ENCODE measurements around the gene SOX6. TPM values are rescaled to one million over a fixed set of nuclear protein-coding genes. Genes with fewer than 3 reads are reported as not detected.

Gene SOX6
- total and polyA plus RNA-seq, 2 donors (not counting 1 experiment from before 2014, with no cell fraction given), result 3.0 to 5.1 TPM

DNA sequence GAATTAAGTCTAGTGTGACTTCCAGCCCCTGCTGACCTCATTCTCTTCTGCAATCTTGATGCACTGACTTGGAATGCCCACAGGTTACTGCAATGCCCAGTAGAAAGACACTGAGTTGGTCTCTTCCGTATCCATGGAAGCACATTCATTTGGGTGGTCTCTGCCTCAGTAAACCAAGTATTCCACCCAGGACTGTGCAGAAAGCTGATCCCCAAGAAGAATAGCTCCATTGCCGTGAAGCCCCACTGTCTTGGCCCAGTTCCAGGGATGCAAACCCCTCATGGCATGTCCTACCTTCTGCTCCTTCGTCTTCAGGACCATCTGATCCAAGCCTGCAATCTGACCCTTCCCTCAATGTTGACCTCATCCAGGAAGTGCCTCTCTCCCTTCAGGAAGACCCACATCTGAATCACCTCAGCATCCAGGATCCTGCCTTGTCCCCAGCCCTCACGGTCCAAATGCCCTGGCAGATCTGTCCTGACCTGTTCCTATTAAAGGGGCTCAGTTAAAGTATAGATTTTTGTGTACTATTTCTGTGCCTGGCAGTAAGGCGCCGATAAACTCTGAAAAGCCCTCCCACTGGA, 425.8 kb downstream of the SOX6 start:
- H2AFZ ChIP-seq (ENCODE audit: low read length), result no peak overlapping the region
- H3K9me3 ChIP-seq (ENCODE audit: control insufficient read depth, insufficient read depth, low read depth, low read length), result no peaks in the 10 kb centered on the region
- TF ChIP-seq, protein P1, sequence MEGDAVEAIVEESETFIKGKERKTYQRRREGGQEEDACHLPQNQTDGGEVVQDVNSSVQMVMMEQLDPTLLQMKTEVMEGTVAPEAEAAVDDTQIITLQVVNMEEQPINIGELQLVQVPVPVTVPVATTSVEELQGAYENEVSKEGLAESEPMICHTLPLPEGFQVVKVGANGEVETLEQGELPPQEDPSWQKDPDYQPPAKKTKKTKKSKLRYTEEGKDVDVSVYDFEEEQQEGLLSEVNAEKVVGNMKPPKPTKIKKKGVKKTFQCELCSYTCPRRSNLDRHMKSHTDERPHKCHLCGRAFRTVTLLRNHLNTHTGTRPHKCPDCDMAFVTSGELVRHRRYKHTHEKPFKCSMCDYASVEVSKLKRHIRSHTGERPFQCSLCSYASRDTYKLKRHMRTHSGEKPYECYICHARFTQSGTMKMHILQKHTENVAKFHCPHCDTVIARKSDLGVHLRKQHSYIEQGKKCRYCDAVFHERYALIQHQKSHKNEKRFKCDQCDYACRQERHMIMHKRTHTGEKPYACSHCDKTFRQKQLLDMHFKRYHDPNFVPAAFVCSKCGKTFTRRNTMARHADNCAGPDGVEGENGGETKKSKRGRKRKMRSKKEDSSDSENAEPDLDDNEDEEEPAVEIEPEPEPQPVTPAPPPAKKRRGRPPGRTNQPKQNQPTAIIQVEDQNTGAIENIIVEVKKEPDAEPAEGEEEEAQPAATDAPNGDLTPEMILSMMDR (conservative IDR thresholded peaks at IDR 0.05 in 1 of 2, IDR thresholded peaks at IDR 0.05 in 1 of 2; ENCODE audit: low read depth in 1 of 2, low read length in 2 of 2), result no peak
- no peak for TF ChIP-seq EZH2 (IDR thresholded peaks at IDR 0.05; ENCODE audit: low read length, missing control alignments)
- no peaks in the 10 kb centered on the region for H3K79me2 ChIP-seq (ENCODE audit: control insufficient read depth, insufficient read depth, low read length)
- H4K20me1 ChIP-seq (ENCODE audit: control insufficient read depth, extremely low read depth, insufficient read depth, low read length), result no peaks in the 10 kb centered on the region
- H3K27me3 ChIP-seq (ENCODE audit: control insufficient read depth, insufficient read depth, low read length), result no peaks in the 10 kb centered on the region
- no peak for DNase-seq (ENCODE audit: low read depth in 2 of 2)
- H3K4me2 ChIP-seq (ENCODE audit: extremely low read depth, insufficient read depth, low read length), result no peak overlapping the region
- no peak overlapping the region for H3K27ac ChIP-seq (ENCODE audit: insufficient read depth, low read length)
- H3K4me1 ChIP-seq (ENCODE audit: control insufficient read depth, extremely low read depth, insufficient read depth, low read length), result no peaks in the 10 kb centered on the region
- H3K36me3 ChIP-seq (ENCODE audit: control insufficient read depth, insufficient read depth, low read length), result no peaks in the 10 kb centered on the region
- H3K4me3 ChIP-seq (replicated peaks in 1 of 4; ENCODE audit: control extremely low read depth in 1 of 4, insufficient read depth in 1 of 4, low read depth in 3 of 4, low read length in 4 of 4), result no peak overlapping the region
- H3K9ac ChIP-seq (ENCODE audit: insufficient read depth, low read length), result no peak overlapping the region

DNA sequence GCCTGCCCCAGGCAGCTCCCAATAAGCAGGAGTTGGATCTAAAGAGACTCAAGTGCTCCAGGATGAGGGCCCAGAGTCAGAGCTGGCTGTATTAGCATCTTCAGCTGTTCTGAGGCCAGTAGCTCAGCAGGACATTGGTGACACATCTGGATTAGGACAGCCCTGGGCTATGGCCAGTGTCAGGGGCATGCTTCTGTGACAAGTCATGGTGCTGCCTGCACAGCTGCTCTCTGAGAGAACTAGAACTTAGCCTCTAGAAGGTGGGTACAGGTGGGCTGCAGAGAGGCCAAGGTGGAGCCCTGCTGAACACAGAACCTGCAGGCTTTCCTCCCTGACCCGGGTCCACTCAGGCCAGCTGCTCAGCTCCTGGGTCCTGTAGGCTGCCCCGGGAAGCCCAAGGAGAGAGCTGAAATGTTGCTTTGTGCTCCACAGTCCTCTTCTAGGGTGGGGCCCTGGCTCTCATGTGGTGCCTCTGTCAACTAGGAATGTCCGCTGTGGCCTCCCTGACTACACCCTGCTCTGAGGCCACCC, 426.9 kb downstream of the SOX6 start:
- Histone ChIP-seq H3K9ac (ENCODE audit: insufficient read depth, low read length) (no peak overlapping the region), H3K9me3 (ENCODE audit: control insufficient read depth, insufficient read depth, low read depth, low read length) (no peaks in the 10 kb centered on the region), H4K20me1 (ENCODE audit: control insufficient read depth, extremely low read depth, insufficient read depth, low read length) (no peaks in the 10 kb centered on the region), H3K36me3 (ENCODE audit: control insufficient read depth, insufficient read depth, low read length) (no peaks in the 10 kb centered on the region), H3K27ac (ENCODE audit: insufficient read depth, low read length) (no peak overlapping the region), H2AFZ (ENCODE audit: low read length) (no peak overlapping the region), H3K79me2 (ENCODE audit: control insufficient read depth, insufficient read depth, low read length) (no peaks in the 10 kb centered on the region), H3K4me1 (ENCODE audit: control insufficient read depth, extremely low read depth, insufficient read depth, low read length) (no peaks in the 10 kb centered on the region), H3K27me3 (ENCODE audit: control insufficient read depth, insufficient read depth, low read length) (no peaks in the 10 kb centered on the region), H3K4me3 (replicated peaks in 1 of 4; ENCODE audit: control extremely low read depth in 1 of 4, insufficient read depth in 1 of 4, low read depth in 3 of 4, low read length in 4 of 4) (no peak overlapping the region), H3K4me2 (ENCODE audit: extremely low read depth, insufficient read depth, low read length) (no peak overlapping the region)
- TF ChIP-seq, protein P1 (conservative IDR thresholded peaks at IDR 0.05 in 1 of 2, IDR thresholded peaks at IDR 0.05 in 1 of 2; ENCODE audit: low read depth in 1 of 2, low read length in 2 of 2), result no peak
- no peak for TF ChIP-seq EZH2 (IDR thresholded peaks at IDR 0.05; ENCODE audit: low read length, missing control alignments)
- DNase-seq (ENCODE audit: low read depth in 2 of 2), result no peak

DNA sequence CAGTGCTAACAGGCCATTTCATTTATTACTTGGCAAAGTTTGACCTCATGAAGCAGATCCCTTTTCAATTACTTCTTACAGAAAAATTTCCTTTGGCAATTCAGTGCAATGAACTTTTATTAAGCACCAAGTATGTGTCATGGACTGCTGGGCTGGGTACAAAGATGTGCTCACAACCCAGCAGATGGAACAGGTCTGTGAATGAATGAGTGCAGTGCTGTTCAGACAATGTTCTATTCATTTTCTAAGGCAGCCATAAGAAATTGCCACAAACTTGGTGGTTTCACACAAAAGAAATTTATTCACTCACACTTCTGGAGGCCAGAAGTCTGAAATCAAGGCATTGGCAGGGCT, 428.5 kb downstream of the SOX6 start:
- H3K27me3 ChIP-seq (ENCODE audit: control insufficient read depth, insufficient read depth, low read length), result no peaks in the 10 kb centered on the region
- DNase-seq (ENCODE audit: low read depth in 2 of 2), result no peak
- no peaks in the 10 kb centered on the region for H3K4me1 ChIP-seq (ENCODE audit: control insufficient read depth, extremely low read depth, insufficient read depth, low read length)
- no peaks in the 10 kb centered on the region for H3K79me2 ChIP-seq (ENCODE audit: control insufficient read depth, insufficient read depth, low read length)
- TF ChIP-seq, protein P1 (conservative IDR thresholded peaks at IDR 0.05 in 1 of 2, IDR thresholded peaks at IDR 0.05 in 1 of 2; ENCODE audit: low read depth in 1 of 2, low read length in 2 of 2), result no peak
- no peak for TF ChIP-seq EZH2 (IDR thresholded peaks at IDR 0.05; ENCODE audit: low read length, missing control alignments)
- no peaks in the 10 kb centered on the region for H4K20me1 ChIP-seq (ENCODE audit: control insufficient read depth, extremely low read depth, insufficient read depth, low read length)
- H3K4me2 ChIP-seq (ENCODE audit: extremely low read depth, insufficient read depth, low read length), result no peak overlapping the region
- H3K36me3 ChIP-seq (ENCODE audit: control insufficient read depth, insufficient read depth, low read length), result no peaks in the 10 kb centered on the region
- H3K4me3 ChIP-seq (replicated peaks in 1 of 4; ENCODE audit: control extremely low read depth in 1 of 4, insufficient read depth in 1 of 4, low read depth in 3 of 4, low read length in 4 of 4), result no peak overlapping the region
- no peak overlapping the region for H3K9ac ChIP-seq (ENCODE audit: insufficient read depth, low read length)
- H3K27ac ChIP-seq (ENCODE audit: insufficient read depth, low read length), result no peak overlapping the region
- H2AFZ ChIP-seq (ENCODE audit: low read length), result no peak overlapping the region
- H3K9me3 ChIP-seq (ENCODE audit: control insufficient read depth, insufficient read depth, low read depth, low read length), result no peaks in the 10 kb centered on the region

Measured in fibroblast of lung (primary cell).